Measurements from ENCODE around the gene AGXT.

AGXT gene

DNA sequence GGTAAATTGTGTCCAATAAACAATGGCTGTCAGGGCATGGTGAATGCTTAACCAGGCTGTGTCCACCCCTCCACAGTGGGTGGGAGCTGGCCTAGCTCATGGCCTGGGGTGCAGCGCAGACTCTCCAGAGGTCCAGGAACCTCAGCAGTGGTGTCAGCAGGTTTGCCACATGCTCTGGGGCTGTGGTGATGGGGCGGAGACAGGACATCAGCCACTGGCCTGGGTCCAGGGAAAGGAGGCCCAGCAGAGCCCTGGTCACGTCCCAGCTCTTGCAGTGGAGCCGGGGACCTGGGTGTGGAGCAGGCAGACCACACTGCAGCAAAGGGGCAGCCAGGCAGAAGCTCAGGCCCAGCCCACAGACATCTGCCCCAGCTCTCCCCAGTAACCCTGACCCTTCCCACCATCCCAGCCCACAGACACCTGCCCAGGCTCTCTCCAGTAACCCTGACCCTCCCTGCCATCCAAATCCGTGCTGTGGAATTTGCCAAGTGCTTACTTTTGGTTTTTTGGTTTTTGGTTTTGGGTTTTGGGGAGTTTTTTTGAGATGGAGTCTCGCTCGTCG is 34.8 kb upstream of the AGXT start:
- Histone ChIP-seq H3K4me2 (ENCODE audit: low read length) (no peak overlapping the region), H2AFZ (ENCODE audit: low read depth, low read length) (no peak overlapping the region), H3K9ac (ENCODE audit: low read length) (no peak overlapping the region), H4K20me1 (ENCODE audit: insufficient read depth, low read length) (no peaks in the 10 kb centered on the region), H3K9me3 (ENCODE audit: insufficient read depth, low read length) (no peaks in the 10 kb centered on the region), H3K79me2 (ENCODE audit: low read length) (no peaks in the 10 kb centered on the region), H3K4me1 (ENCODE audit: low read length) (no peaks in the 10 kb centered on the region), H3K4me3 (ENCODE audit: low read length) (no peak overlapping the region), H3K36me3 (replicated peaks; ENCODE audit: low read depth, low read length) (no peaks in the 10 kb centered on the region), H3K27ac (ENCODE audit: low read length) (no peak overlapping the region), H3K27me3 (ENCODE audit: low read depth, low read length) (peaks cover 6% of the 10 kb centered on the region; the same call in 1 of the 2 replicates)
- no peak for TF ChIP-seq EZH2phosphoT487 (IDR thresholded peaks at IDR 0.05; ENCODE audit: low read depth)
- TF ChIP-seq, protein P1, sequence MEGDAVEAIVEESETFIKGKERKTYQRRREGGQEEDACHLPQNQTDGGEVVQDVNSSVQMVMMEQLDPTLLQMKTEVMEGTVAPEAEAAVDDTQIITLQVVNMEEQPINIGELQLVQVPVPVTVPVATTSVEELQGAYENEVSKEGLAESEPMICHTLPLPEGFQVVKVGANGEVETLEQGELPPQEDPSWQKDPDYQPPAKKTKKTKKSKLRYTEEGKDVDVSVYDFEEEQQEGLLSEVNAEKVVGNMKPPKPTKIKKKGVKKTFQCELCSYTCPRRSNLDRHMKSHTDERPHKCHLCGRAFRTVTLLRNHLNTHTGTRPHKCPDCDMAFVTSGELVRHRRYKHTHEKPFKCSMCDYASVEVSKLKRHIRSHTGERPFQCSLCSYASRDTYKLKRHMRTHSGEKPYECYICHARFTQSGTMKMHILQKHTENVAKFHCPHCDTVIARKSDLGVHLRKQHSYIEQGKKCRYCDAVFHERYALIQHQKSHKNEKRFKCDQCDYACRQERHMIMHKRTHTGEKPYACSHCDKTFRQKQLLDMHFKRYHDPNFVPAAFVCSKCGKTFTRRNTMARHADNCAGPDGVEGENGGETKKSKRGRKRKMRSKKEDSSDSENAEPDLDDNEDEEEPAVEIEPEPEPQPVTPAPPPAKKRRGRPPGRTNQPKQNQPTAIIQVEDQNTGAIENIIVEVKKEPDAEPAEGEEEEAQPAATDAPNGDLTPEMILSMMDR (IDR thresholded peaks at IDR 0.05; ENCODE audit: low read depth, low read length), result no peak

DNA sequence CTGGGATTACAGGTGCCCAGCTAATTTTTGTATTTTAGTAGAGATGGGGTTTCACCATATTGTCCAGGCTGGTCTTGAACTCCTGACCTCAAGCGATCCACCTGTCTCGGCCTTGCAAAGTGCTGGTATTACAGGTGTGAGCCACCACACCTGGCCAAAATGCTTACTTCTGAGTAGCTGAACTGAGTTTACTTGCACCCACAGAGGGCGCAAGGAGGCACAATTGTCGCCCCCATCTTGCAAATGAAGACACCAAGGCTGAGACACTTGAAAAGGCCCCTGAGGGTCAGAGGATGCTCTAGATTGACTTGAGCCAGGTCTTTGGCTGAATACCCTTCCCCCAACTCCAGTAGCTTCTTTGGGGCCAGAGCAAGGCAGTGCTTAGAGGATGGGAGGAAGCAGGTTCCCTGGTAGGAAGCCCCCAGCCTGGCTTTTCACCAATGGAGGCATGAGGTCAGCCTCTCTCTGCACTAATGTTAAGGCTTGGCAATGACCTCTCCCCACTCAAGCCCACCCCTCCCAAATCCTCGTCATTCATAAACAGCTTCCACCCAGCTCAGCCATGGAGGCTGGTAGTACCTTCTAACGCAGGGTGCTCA is 34.1 kb upstream of the AGXT start:
- Histone ChIP-seq H3K4me1 (ENCODE audit: low read length) (no peaks in the 10 kb centered on the region), H3K27ac (ENCODE audit: low read length) (no peak overlapping the region), H3K27me3 (ENCODE audit: low read depth, low read length) (peaks cover 6% of the 10 kb centered on the region; the same call in 1 of the 2 replicates), H2AFZ (ENCODE audit: low read depth, low read length) (no peak overlapping the region), H4K20me1 (ENCODE audit: insufficient read depth, low read length) (no peaks in the 10 kb centered on the region), H3K4me2 (ENCODE audit: low read length) (no peak overlapping the region), H3K79me2 (ENCODE audit: low read length) (no peaks in the 10 kb centered on the region), H3K9me3 (ENCODE audit: insufficient read depth, low read length) (no peaks in the 10 kb centered on the region), H3K9ac (ENCODE audit: low read length) (no peak overlapping the region), H3K4me3 (ENCODE audit: low read length) (no peak overlapping the region), H3K36me3 (replicated peaks; ENCODE audit: low read depth, low read length) (no peaks in the 10 kb centered on the region)
- TF ChIP-seq, protein P1 (IDR thresholded peaks at IDR 0.05; ENCODE audit: low read depth, low read length), result peak; percentile 11; the same call in 1 of the 2 replicates
- no peak for TF ChIP-seq EZH2phosphoT487 (IDR thresholded peaks at IDR 0.05; ENCODE audit: low read depth)

DNA sequence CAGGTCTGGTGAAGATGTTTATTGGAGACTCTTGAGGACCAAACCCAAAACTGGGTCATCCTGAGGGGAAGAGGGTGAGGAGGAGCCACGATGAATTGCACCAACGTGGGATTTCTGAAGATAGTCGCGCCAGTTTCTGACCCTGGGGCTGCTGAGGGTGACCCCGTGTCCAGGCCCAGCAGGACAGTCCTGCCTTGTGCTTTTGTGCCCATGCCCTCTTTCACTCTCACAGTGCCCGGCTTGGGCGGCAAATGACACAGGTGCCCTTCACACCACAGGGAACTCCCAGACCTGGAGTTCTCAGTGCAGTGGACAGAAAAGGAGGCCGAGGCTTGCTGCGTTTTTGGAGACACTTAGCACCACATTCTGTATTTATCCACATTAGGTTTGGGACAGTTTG is 33.1 kb upstream of the AGXT start:
- Histone ChIP-seq H3K27ac (ENCODE audit: low read length) (no peak overlapping the region), H2AFZ (ENCODE audit: low read depth, low read length) (no peak overlapping the region), H4K20me1 (ENCODE audit: insufficient read depth, low read length) (no peaks in the 10 kb centered on the region), H3K4me2 (ENCODE audit: low read length) (no peak overlapping the region), H3K36me3 (replicated peaks; ENCODE audit: low read depth, low read length) (no peaks in the 10 kb centered on the region), H3K9ac (ENCODE audit: low read length) (no peak overlapping the region), H3K9me3 (ENCODE audit: insufficient read depth, low read length) (no peaks in the 10 kb centered on the region), H3K79me2 (ENCODE audit: low read length) (no peaks in the 10 kb centered on the region), H3K4me1 (ENCODE audit: low read length) (no peaks in the 10 kb centered on the region), H3K27me3 (ENCODE audit: low read depth, low read length) (peaks cover 6% of the 10 kb centered on the region; the same call in 1 of the 2 replicates), H3K4me3 (ENCODE audit: low read length) (no peak overlapping the region)
- TF ChIP-seq EZH2phosphoT487 (IDR thresholded peaks at IDR 0.05; ENCODE audit: low read depth), result no peak
- TF ChIP-seq, protein P1 (IDR thresholded peaks at IDR 0.05; ENCODE audit: low read depth, low read length), result no peak

DNA sequence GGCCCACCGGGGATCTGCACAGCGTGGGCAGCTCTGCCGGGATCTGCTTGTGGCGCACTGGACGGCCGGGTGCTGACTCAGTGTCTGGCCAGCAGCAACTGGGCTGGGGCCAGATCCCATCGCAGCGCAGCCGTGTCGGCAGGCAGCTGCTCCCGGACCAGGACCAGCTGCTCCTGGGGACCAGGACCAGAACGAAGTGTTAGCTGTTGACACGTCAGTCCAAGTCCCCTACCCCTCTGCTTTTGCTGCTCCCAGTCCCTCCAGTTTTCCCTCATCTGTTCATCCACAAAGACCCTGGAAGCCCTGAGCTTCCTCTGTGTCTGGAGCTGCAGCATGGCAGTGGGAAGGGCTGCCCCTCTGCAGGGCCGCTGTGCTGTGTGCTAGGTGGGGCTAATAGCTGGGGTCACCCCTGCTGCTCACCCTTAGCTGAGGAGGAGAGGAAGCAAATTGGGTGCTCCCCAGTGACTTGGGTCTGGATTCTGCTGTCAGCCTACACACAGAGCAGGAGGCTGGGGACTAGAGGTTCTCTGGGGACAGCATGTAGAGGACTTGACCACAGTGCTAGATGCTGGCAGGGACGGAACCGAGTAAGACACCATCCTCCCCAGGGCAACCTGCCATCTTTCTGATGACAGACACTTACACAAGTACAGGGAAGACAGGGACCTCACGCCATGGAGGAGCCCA is 31.7 kb upstream of the AGXT start:
- Histone ChIP-seq H2AFZ (ENCODE audit: low read depth, low read length) (no peak overlapping the region), H3K36me3 (replicated peaks; ENCODE audit: low read depth, low read length) (no peaks in the 10 kb centered on the region), H4K20me1 (ENCODE audit: insufficient read depth, low read length) (no peaks in the 10 kb centered on the region), H3K9me3 (ENCODE audit: insufficient read depth, low read length) (no peaks in the 10 kb centered on the region), H3K4me3 (ENCODE audit: low read length) (no peak overlapping the region), H3K9ac (ENCODE audit: low read length) (no peak overlapping the region), H3K4me2 (ENCODE audit: low read length) (no peak overlapping the region), H3K27ac (ENCODE audit: low read length) (no peak overlapping the region), H3K27me3 (ENCODE audit: low read depth, low read length) (peaks cover 6% of the 10 kb centered on the region; the same call in 1 of the 2 replicates), H3K79me2 (ENCODE audit: low read length) (no peaks in the 10 kb centered on the region), H3K4me1 (ENCODE audit: low read length) (no peaks in the 10 kb centered on the region)
- TF ChIP-seq EZH2phosphoT487 (IDR thresholded peaks at IDR 0.05; ENCODE audit: low read depth), result no peak
- TF ChIP-seq, protein P1 (IDR thresholded peaks at IDR 0.05; ENCODE audit: low read depth, low read length), result no peak
